Stimulated activated CD8-positive, alpha-beta memory T cell treated with anti-CD3 and anti-CD28 coated beads, Interleukin-4, amount 100 ng/mL, for 1 hour (primary cell): Measurements from ENCODE around the gene SEC22C.
"Not testable (repeated sequence)": the region's sequence is repeated elsewhere in the genome, so short reads cannot be mapped to it uniquely, and the experiment has no call there.

Source experiments
- DNase-seq, 2 donors: peaks; one replicate each; pipeline ENCODE4 v3.0.0-alpha.2; 2020; ENCODE audit warnings: low read depth in 2 of 2, low spot score in 1 of 2

Gene SEC22C, protein sequence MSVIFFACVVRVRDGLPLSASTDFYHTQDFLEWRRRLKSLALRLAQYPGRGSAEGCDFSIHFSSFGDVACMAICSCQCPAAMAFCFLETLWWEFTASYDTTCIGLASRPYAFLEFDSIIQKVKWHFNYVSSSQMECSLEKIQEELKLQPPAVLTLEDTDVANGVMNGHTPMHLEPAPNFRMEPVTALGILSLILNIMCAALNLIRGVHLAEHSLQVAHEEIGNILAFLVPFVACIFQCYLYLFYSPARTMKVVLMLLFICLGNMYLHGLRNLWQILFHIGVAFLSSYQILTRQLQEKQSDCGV

DNA sequence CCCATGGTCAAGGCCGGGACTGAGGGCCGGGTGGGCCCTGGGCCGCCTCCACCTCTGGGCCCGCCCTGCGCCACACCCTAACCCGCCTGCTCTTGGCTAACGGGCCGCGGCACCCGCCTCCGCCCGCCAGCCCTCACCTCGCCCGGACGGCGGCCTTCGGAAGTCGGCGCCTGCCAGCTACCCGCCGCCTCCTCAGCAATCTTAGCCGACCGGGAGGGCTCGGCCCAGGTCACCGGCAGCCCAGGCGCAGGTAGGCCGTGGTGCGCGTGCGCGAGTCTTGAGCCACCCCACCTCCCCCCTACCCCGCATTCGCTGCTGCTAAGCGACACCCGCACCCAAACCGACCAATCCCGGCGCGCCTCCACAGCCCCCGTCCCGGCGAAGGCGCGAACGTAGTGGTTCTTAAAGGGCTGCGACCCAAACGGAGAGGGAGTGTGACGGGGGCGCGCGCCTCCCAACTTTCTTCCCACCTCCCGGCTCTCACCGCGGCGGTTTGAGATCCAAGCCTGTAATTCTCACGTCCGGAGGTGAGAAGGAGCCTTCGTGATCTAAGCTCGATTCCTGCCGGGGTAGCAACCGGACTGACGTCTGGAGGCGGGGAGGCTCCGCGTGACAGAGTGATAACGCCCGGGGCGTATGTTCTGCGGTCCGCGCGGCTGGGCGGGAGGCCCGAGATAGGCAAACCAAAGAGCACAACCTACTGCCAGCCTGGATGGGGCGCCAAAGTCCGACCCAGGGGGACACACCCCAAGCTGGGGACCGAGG lies at the start of gene SEC22C:
Gene SEC22C, minus strand, starts transcription at position 259 of the 765 bp plus-strand sequence. CDS start 12,921 bp downstream, outside the sequence.
- peak; percentile 87 to 94 for DNase-seq

DNA sequence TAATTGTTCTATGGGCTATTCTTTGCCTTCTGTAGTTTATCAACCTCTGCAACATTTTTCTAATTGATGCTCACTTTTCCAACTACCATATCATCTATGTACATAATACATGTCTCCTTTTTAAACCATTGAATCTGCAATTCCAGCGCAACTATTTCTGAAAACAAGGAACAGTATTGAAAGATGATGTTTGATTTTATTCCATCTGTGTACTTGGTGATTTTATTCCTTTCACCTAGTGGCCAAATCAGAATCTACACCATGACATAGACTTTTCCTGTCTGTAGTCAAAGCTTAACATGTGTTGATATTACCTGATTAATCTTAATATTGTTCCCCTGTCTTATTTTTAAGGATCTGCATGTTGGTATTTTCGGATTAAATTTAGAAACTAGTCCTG lies 31.7 kb upstream of the SEC22C start:
- no peak for DNase-seq

DNA sequence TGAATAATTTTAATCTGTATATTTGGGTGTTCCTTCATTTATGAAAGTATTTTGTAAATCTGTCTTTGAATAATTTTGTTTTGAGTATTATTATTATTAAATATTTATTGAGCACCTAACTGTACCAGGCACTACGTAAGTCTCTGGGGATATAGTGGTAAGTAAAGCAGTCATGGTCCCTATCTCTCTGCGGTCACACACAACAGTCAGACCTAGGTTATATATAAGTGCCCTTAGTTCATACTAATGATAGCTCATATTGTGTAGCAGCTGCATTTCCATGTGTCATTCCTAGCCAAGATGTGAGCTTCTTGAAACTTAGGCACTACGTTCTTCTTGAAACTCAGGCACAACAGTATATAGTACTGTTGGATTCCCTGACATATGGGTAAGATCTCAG lies 31.2 kb upstream of the SEC22C start:
- DNase-seq: no peak

DNA sequence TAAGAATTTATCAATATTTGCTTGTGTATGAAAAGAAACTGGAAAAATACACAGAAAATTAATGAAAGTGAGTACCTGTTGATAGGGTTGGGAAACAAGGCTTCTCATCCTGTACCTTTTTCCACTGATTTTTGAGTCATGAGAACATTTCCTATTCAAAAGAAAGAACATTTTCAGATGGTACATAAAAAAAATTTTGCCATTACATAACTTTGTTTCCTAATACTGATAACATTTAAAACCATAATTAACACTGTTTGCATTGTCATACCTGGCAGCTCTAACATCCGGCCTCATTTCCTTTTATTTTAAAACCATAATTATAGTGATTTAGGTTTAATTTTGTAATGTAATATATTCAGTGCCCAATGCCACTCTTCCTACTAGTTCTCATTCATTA lies 30.4 kb upstream of the SEC22C start:
- no peak for DNase-seq

DNA sequence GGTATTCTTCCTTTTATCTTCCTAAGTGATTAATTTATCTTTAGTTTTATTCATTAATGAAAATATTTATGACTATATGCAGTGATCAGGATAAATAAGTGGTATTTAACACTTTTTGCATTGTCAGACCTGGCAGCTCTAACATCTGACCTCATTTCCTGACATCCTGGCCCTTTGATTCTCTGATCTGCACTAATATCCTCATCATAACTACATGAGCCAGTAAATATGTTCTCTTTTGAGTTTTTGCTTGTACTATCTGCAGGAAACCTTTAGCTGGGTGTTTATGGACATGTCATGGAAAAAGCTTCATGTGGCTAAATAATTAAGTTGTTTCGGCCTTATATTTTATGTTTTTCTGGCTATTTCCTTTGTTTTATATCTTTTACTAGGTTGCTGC lies 29.2 kb upstream of the SEC22C start:
- no peak for DNase-seq

DNA sequence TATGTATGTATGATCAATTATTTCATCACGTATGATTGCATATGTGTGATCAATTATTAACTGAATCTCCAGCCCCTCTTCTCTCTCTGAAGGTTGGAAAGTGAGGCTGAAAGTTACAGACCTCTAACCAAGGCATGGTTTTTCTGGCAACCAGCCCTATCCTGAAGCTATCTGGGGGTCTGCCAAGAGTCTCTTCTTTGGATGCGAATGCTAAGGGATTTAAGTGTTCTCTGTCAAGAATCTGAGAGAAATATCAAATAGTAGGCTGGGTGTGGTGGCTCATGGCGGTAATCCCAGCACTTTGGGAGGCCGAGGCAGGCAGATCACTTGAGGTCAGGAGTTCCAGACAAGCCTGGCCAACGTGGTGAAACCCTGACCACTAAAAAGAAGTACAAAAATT lies 26.8 kb upstream of the SEC22C start:
- DNase-seq: no peak

DNA sequence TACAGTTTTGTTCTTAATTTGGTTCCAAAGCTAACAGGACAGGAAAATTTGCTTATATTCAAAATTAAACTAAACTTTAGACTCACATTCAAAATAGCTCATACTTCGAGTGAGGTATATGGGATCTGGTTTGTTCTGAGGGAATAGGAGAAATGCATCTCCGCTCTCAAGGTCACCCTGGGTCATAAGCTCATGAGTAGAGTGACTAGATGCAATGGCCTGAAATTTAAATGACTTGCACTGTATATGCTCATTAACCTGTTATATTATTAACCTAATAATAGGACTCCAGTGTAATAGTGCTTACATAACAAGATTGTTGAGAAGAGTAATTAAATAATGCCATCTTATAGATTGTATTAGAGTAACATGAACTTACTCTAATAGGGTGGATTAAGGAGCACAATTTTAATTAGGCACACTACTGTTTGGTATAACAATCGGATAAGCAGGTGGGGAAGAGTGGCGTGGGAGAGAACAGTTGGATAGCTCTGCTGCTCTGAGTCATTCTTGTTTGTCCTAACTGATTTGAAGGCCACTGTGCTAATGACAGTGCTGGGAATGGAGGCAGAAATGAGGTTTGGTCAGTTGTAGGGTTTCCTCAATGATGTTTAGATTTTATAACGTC lies 23.9 kb upstream of the SEC22C start:
- no peak for DNase-seq

DNA sequence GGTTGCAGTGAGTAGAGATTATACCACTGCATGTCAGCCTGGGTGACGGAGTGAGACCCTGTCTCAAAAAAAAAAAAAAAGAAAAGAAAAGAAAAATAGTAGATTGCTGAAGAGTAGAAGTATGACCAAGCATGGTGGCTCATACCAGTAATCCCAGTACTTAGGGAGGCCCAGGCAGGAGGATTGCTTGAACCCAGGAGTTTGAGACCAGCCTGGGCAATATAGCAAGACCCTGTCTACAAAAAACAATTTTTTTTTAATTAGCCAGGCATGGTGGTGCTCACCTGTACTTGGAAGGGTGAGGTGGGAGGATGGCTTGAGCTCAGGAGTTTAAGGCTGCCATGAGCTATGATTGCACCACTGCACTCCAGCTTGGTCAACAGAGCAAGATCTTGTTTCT lies 21.2 kb upstream of the SEC22C start:
- DNase-seq: no peak

DNA sequence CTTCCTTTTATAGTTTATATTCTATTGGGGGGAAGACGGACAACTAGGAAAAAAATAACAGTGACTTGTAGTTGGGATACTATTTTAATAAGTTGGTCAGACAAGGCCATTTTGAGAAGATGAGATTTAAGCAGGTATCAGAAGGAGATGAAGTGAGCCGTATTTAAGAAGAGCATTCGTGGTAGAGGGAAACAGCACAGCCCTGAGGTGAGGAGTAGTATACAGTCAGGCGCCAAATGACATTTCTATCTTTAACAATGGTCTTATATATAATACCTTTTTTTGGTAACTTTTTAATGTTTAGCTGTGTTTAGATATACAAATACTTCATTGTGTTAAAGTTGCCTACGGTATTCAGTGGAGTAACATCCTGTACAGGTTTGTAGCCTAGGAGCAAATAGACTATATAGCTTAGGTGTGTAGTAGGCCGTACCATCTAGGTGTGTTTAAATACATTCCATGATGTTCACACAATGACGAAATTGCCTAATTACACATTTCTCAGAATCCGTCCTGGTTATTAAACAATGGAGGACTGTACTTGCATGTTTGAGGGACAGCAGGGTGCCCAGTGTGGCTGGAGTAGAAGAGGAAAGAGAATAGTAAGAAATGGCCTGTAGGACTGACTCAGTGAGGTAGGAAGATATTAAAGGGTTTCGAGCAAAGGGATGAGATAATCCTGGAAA lies 20.3 kb upstream of the SEC22C start:
- no peak for DNase-seq

DNA sequence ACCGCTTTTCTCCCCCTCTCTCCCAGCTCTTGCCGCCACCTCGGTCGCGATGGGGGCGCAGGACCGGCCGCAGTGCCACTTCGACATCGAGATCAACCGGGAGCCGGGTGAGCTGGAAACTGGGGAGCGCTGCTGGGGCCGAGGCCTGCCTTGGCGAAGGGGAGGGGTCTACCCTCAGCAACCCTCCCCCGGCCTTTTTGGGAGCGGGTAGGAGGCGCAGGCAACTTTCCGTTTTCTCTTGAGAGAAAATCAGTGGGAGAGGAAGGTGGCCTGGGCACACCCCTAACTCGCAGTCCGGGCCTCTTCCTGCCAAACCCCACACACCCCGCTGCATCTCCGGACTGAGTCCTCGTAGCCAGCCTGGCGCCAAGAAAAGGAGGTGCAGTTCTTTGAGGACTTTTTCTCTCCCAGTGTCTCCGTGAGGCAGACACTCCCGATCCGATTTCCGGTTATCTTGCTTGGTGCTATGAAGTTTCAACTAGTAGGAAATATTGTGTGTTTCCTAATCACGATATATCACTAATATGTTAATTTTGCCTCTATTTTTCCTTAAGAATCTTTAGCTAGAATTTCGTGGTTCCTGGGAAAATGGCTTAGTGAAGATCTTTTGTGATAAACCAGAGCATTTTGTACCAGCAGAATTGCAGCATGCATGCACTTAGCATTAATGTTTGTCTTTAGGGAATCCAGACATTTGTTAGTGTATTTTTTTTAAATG lies 19.4 kb upstream of the SEC22C start:
- peak in 1 of 2 donors; percentile 17 for DNase-seq

DNA sequence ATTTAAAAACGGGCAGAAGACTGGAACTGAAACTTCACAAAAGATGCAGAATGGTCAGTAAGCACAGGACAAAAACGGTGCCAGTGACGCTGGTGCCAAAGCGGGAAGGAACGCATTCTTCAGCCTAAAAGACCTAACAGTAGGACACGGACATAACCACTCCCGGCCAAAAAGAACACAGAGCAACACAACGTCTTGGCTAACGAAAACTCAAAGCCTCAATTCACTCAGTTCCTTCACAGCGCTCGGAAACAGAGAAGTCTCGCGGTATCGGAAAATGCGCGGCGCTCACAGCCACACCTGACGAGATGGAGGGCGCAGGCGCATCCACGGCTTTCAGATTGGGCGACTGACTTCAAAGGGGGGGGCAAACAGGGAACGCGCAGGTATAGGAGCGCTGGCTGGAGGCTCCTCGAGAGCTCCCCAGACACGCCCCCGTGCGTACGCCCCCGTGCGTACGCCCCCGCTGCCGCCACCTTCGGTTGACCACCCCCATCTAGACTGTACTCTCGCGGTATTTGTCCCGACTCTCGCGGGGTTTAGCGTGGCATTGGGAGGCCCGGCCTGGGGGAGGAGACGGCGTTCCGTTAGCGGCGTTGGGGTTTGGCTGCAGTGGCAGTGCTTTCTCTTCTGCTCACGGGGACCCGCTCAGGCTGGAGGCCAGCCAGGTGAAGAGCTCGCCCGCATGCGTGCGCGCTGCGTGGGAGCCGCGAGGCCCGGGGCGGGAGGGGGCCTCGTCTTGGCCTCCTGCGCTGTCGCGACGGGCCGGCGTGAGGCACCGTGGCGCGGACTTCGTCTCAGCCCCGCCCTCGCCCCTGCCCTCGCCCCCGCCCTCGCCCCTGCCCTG lies 18.6 kb upstream of the SEC22C start, which contains the start of gene NKTR:
Gene NKTR, plus strand, starts transcription at position 576 of the 847 bp plus-strand sequence. CDS start 321 bp downstream, outside the sequence.
- DNase-seq: peak; percentile 99 to 100

DNA sequence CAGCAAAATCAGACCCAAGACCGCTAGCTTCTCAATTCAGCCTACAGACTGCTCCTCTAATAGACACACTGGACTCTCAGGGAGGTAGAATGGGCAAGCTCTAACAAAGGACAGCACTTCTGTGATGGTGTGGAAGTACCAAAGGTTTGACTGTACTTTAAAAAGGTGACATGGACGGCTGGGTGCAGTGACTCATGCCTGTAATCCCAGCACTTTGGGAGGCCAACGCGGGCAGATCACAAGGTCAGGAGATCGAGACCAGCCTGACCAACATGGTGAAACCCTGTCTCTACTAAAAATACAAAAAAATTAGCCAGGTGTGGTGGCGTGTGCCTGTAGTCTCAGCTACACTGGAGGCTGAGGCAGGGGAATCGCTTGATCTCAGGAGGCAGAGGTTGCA lies 15.3 kb upstream of the SEC22C start:
- not testable (repeated sequence) for DNase-seq

DNA sequence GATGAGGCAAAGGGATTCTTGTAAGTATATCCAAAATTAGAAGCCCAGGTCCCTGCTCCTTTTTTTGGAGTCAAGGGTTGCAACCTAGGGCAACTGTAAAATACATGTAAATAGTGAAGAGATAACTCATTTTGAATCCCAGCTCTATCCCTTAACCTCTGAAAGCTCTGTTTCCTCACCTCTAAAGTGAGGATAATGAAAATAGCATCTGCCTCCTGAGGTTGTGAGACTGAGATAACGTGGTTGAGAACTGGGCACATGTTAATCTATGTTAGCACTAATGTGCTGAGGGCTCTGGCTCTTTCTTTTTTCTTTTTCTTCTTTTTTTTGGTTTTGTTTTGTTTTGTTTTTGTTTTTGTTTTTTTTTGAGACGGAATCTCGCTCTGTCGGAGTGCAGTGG lies 13.9 kb upstream of the SEC22C start:
- no peak for DNase-seq

DNA sequence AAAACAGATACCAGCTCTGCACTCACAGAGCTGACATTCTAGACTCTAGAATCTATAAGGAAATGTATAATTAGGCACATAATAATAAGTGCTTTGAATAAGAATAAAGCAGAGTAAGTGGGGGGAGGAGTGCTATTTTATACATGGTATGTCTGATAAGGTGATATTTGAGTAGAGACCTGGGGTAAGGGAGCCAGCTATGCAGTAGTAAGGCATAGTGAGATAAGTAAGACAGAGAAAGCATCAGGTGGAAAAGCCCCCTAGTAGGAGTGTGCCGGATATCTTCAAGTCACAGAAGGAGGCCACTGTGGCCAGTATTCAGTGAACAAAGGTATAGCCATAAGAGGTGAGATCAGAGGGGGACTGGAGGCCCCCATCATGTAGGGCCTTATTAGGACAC lies 11.9 kb upstream of the SEC22C start:
- DNase-seq: no peak

DNA sequence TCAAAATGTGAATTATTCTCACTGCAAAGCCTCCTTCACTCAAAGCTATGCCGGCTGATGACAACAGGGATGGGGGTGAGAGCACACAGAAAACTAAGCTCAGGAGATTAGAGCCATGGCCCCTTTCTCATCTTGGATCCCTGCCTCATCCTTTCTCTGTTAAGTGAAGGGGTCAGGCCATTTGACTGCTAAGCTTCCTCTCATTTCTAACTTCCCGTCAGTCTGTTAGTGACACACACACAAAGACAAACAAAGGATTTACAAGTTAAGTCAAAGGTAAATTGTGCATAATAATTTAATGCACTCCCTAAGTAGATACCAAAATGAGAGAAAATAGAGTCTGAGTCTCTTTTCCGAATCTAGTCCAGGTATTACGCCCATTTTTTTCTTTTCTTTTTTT lies 10.0 kb upstream of the SEC22C start:
- DNase-seq: no peak

DNA sequence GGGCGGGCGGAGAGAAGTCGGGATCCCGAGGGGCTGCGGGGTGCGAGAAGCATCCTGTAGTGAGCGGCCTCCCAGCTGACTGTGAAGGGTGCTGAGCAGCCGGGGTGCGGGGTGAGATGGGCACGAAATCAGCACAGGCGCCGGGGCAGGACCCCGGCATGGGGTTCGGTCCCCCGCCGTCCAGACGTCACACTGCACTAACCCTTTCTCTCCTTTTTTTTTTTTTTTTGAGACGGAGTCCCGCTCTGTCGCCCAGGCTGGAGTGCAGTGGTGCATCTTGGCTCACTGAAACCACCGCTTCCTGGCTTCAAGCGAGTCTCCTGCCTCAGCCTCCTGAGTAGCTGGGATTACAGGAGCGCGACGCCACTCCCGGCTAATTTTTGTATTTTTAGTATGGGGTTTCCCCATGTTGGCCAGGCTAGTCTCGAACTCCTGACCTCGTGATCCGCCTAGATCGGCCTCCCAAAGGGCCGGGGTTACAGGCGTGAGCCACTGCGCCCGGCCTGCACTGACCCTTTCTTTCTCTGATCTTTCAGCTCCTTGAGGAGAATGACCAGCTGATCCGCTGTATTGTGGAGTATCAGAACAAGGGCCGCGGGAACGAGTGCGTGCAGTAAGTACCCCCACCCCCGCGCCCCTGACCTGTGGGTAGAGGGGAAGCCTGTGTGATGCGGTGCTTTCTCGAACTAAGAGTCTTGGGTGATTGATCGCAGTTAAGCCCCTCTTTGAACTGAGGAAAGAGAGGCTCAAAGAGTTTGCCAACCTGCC lies 9.4 kb upstream of the SEC22C start:
- no peak for DNase-seq

DNA sequence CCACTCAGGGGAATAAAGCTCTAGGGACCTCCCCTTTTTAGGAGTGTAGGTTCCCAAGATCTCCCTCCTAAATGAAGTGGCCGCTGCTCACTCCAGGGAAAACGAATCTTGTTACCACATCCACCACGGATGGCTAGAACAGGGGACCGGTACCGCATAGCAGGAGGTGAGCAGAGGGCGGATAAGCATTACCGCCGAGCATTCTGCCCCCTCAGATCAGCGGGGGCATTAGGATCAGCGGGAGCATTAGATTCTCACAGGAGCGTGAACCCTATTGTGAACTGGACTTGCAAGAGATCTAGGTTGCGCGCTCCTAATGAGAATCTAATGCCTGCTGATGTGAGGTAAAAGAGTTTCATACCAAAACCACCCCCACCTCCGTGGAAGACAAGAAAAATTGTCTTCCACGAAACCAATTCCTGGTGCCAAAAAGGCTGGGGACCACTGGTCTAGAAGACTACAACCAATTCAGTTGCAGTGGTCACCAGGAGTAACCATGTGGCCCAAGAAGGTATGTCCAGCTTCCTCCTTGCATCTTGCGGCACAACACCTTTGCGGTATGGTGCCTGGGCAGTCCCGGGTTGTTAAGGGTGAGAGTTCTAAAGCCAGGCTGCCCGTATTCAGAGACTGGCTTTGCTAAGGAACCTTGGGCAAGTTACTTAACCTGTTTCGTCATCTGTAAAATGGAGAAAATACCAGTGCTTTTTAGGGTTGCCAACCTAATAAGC lies 7.8 kb upstream of the SEC22C start:
- DNase-seq: no peak

DNA sequence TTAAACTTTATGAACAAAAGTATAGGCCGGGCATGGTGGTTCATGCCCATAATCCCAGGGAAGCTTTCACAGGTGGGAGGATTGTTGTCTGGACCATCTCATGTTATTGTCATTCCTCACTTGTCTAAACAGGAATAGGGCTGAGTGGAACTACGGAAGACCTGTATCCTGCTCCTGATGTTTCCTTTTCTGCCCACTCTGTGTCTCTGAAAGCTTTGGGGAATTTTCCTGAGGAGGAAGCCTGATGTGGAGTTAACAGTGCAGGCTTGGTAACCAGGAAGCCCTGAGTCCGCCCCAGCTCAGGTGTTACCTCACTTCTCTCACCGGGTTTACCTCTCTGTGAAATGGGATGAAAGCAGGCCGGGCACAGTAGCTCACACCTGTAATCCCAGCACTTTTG lies 6.9 kb upstream of the SEC22C start:
- DNase-seq: no peak
